Activated CD8-positive, alpha-beta memory T cell treated with anti-CD3 and anti-CD28 coated beads, Interleukin-2, amount 50 U/mL, for 24 hours (primary cell): ENCODE measurements around the gene GRIK3.

Experiments used
- DNase-seq: peaks from one replicate; pipeline ENCODE4 v3.0.0-alpha.2; 2020; ENCODE audit errors: extremely low read depth

GRIK3 gene

DNA sequence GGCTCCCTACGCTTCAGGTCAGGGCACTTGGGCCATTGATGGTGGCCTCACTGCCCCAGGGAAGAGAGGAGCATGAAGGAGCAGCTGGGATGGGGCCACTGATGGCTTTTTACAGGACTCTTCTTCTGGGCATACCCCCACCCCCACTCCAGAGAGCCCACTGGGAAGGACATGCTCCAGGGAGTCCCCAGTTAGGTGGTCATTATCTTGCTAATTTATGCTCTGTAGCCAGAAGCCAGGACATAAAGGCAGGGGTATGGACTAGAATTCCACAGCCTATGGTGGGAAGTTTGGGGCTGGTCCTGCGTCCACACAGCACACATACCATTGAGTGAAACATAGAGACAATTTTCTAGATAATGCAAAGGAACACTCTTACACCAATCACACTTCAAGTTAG lies 8.8 kb upstream of the GRIK3 start:
- no peak for DNase-seq

DNA sequence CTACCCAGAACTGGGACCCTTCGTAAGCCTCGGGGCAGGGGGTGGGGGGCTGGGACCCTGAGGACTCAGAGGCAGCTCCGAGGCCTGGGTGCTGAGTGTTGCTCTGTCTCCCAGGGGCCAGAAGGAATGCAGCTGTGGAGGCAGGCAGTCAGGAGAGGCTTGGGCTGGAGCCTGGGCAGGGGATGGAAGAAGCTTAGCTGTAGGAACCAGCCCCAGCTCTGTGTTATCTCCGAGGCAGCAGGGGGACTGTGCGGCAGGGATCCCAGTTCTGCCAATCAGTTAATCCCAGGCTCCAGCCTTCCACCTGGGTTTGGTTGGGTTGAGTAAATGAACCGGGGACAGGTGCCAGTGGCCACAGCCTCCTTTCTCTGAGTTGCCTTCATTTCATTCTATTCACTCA lies 8.2 kb upstream of the GRIK3 start:
- DNase-seq, result no peak

DNA sequence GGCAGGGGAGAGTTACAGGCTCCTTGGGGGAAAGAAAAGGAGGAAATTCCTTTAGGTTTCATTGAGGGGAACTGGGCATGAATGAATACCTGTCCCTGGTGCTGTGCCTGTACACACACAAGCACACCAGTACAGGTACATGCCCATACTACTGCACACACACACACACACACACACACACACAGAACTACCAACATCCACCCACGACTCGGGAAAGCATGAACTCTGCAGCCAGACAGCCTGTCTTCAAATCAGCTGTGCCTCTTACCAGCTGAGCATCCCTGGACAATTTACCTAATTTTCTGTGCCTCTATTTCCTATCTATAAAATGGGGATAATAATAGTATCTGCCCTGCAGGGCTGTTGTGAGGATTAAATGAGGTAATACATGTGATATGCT lies 7.2 kb upstream of the GRIK3 start:
- no peak for DNase-seq

DNA sequence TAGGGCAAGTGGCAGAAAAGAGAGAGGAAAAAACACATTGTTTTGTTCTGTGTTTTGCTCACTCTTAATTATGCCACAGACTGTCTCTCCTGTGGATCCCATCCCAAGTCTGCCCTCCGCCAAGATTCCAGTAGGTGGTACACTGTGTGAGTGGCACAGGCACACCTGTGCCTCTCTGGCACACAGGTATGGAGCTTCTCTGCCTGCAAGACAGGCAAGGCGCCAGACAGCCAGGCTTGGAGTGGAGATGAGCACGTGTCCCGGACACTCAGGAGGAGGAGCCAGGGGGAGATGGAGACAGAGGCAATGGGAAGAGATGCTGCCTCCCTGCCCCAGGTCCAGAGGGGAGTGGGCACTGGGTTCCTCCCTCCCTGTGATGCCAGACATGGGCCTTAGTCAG lies 6.5 kb upstream of the GRIK3 start:
- no peak for DNase-seq

DNA sequence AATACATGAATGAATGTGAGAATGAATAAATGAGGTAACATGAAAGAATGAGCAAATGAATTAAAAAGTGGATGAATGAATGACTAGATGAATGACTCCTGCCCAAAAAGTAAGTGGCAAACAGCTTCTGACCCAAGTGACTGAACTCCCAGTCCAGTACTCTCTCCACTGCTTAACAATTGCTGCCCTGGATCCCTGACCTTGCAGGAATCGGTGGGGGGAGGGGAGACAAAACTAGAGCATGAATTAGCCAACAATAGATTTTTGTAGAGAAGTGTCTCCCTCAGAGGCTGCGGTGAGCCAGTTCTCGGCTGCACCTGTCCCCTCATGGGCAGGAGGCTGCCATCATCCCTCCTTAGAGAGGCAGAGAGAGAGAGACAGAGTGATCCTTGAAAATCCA lies 5.9 kb upstream of the GRIK3 start:
- DNase-seq, result no peak

DNA sequence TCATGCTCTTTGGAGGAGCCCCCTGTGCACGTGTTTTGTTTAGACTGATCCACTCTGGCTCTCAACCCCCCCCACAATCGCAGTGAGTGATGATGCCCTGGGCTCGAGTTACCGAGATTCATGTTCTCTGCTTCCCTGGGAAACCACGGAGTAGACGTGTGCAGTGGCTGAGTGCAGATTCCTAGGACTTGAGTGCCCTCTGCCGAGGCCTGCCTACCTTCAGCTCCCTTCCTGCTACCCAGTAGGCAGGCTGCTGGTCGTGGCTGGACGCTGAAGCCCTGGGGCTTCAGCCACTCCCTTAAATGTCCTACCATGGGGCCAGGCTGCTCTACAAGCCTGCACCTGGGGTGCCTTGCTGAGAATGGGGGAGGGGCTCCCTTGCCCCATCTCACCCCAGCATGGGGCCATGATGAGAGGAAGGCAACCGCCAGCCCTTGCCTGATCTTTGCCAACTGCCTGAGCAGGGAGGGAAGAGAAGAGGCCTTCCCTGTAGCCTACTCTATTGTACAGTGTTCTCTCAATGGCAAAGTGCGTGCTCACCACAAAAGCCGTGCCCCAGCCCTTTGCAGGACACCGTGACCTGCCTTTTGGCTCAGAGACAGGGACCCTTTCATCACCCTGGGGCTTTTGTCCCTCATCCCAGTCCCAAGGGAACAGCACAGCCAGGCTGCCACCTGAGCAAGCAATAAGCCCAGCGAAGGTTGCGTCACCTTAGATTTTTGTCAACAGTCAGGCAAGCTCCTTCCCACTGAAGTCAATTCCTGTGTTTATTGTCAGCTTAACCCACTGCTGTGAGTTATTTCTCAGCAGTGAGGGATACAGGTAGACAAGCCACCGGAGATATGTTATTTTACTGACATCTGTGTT lies 4.1 kb upstream of the GRIK3 start:
- no peak for DNase-seq

DNA sequence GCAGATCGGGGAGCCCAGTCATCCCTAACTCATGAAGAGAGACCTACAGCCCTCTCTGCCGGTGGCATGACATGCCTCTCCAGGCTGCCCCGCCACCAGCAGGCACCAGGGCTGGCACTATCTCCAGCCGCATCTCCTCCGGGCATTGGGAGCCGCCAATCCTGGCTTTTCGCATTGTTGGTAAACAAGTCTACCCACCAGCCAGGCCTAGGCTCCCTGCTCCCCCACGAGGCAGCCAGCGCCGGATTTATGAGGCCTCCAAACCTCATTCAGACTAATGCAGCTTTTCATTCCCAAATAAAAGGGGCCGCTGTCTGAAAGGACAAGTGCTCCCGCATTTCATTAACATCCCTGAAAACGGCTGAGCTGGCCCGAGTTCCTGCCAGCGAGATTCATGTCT lies 3.4 kb upstream of the GRIK3 start:
- no peak for DNase-seq

DNA sequence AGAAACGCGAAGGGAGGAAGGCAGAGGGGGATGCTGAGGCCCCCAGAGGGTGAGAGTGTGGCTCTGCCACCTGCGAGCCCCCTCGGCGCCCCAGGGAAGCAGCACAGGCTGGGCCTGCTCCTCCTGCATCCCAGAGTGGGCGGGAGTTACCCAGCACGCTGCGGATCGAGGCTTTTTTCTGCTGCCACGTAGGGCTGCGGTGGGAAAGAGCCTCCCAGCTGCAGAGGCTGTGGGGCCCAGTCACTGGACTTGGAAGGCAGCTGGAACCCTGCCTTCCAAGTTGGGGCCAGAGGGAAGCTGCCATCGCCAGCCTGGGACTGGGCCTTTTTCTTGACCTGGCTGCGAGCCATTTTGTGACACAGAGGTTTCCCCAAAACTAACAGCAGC lies 2.3 kb upstream of the GRIK3 start:
- DNase-seq, result no peak

DNA sequence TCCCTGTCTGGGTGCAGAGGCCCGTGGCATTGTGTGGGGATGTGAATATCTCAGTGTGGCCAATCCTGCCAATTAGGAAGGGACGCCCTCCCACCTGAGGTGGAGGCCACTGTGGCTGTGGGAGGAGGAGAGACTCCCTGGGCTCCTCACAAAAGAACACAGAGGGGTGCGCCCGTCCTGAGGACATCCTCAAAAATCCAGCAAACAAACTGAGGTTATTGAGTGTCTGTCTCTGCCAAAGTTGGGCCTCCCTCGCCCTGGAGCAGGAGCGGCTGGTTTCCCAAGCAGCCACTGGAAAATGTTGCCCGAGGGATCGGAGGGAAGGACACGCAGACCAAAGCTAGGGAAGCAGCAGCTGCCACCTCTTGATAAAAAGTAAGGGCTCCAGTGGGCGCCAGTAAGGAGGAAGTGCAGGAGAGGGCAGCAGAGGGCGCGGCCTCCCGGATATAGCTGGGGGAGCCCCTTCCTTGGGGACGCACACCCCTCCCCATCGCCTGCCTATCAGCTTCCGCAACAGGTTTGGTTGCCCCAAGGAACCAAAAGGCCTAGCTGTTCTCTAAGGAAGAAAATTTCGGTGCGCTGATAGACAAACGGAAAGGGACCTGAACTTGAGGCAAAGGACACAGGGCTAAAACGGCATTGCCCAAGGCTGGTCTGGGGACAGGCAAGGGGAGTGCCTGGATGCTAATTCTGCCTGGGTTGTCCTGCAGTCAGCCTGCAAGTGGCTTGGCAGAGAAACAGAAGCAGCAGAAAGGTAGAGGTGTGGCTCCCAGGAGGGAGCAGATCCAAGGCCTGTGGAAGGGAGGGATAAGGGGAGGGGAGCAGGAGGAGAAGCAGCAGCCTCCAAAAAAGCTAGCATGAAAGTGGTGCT lies 1.7 kb upstream of the GRIK3 start:
- no peak for DNase-seq

DNA sequence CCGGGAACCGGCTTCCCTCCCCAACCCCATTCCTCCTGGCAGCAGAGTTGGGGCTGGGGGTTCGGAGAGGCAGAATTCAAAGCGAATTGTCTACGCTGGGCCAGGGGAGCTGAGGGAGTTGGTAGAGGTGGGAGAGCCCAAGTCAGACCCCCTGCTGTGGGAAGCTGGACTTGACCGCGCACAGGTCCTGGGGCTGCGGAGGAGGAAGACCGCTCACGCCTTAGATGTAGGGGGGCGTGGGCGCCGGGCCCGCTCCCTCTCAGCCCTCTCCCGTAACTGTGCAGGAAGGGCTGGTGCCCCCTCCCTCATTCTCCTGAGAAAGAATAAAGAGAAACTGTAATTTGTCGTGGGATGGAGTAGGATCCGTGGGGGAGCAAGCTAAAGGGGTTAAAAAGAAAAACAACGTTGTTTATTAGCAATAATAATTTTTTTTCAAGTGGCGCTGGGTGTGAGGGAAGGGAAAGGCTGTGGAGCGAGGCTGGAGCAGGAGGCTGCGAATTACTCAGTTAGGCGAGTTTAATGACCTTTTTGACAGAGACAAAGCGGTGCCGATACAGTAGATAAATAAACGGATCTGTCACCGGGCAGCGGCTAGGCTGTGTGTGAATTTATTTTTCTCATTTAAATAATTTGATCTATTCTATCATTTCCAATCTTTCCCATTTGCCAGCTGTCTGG lies 838 bp upstream of the GRIK3 start:
- DNase-seq, result no peak

DNA sequence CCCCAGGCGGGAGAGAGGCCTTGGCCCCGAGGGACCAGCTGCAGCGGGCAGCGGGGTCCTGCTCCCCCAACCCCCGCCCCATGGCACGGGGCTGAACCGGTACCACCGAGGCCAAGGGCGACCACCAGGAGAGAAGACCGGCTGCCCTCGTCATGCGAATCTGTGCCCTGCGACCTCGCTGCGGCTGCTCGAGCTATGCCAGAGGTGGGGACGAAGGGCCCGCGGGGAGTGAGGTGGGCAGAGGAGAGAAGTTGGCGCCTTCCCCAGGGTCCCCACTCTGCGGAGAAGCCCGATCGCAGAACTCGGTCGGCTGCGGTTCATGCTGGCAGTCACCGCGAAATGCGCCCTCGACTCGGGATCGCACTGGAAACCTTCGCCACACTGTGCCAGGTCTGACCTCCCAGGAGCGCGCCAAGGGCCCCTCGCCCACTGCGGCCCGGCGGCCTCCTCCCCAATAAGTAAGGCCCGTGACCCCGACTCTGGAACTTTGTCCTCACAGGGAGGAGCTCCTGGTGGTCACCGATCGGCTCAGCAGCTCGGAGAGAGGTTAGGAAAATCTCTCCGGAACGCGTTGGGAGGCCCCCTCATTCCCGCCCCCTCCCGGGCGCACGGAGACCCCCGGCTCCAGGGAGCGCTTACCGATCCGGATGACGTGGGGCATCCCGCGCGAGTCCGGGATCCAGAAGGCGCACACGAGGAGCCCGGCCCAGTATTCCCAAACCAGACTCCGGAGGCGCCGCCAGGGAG lies 787 bp downstream of the GRIK3 start:
- no peak for DNase-seq

DNA sequence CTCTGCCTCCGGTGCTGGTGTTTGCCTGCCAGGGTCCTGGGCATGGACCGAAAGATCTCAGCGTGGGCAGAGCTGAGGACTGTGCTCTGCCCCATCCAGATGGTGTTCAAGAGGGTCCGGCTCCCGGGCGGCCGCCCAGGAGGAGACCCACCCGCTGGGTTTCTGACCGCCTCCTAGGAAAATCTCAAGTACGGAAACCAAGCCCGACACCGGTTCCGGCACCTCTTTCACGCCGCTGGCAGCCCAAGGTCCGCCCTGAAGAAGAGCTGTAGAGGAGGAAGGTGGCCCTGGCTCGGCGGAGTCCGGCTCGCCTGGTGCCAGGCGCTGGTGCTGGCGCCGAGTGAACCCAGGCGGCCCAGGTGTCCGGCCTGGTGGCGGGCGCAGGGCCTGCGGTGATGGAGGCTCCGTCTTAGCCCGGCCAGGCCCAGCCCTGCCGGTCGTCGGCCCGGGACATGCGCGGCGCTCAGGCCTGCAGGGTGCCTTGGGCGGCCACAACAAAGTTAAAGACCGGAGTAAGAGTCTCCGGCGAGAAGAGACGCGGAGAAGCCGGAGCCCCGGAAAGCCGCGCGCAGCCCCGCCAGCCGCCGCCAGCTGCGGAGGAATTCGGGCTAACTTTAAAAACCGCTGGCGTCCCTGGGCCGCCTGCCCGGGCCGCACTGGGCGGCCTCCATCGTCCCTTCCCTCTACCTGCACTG lies 1.5 kb downstream of the GRIK3 start:
- no peak for DNase-seq

DNA sequence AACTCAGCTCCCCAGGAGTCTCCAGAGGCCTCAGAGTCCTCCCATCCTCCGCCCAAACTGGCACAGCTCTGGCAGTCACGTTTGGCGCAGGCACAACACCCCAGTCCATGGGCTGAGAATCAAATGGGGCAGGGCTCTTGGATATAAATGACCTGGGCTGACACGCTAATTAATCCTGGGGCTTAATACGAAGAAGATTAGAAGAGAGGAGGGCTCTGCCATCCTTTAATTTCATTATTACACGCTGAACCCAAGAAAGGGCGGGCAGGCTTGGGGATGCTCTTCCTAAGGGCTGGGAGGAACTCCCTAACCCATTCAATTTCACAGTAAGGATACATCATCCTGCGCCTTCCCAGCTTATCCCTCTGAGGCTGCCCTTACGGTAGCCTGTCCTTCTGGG lies 2.4 kb downstream of the GRIK3 start:
- no peak for DNase-seq

DNA sequence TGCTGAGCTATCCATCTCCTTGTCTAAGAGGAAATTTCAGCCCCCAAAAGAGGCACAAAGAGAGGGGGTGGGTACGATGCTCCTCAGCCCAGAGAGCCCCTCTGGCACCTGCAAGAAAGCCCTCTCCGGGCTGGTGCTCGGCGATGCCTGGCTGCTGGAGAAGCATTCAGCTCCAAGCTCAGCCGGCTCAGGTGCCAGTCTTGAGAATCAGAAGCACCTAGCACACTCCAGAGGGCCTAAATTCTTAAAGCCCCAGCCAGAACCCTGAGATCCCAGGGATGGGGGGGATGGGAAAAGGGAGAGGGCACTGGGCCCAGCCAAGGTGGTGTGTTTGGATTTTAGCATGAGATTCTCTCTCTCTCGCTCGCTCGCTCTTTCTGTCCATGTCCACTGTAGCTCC lies 2.9 kb downstream of the GRIK3 start:
- DNase-seq, result no peak

DNA sequence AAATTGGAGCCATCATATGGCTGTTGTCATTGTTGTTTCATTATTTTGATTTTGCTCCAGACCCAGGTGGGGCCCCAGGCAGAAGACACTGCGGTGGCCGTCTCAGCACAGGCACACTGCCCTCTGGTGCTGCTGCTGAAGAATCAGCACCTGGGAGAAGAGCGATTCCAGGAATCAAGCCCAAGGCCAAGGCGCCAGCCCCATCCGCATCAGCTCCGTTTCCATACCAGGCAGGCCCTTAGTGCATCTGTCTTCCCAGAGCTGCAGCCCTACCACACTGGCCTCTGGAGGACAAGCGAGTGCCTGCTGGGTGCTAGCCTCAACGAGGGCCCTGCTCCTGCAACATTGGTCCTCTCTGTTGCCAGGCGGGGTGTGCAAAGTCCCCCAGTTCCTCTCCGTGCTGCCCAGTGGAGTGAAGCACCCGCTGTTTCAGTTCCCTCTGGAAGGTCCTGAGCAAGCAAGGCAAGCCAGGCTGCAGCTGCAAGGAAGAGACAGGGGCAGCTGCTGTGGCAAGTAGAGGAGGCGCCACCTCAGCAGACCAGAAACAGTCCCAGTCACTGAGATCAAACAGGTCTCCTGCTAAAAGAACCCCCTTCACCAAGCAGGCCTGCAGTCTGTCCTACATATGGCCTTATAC lies 5.2 kb downstream of the GRIK3 start:
- DNase-seq, result no peak

DNA sequence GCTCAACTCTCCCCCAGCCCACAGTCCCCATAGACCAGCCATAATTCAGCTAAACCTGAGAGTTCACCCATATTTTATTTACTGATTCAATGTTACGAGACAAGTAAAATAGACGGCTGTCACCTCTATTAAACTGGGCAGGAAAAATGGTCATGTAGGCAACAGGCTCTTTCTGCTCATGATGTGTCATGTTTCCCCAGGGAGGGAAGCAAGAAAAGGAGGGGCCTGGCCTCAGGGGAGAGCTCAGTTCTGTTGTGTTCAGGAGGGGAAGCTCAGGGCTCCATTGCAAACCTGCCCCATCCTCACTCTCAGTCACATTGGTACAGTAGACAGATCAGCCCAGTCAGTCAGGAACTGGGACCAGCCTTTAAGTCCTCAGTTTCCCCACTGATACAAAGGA lies 12.8 kb downstream of the GRIK3 start:
- DNase-seq, result no peak

DNA sequence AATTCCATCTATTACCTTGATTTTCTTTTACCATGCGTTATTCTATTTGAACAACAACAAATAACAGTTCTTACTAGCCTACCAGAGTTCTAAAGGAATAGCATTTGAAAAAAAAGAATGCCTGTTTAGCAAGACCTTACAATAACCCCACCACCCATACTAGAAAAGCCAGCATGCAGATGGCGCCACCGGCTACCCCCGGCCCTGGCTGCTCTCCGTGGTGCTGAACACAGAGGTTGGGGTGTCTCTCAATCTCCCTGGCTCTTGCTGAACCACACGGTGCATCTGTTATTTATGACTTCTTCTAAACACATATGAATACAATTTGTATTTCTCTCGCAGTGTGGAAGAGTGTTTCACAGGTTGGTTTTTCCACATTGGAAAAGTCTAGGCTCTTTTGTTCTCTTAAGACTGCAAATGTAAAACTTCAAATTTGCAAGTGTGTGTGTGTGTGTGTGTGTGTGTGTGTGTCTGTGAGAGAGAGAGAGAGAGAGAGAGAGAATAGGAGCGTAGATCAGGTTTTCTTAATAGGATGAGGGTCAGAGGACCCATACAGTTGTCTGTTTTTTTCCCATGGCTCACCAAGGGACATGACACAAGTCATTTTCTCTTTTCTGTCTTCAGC lies 13.6 kb downstream of the GRIK3 start:
- DNase-seq, result no peak

DNA sequence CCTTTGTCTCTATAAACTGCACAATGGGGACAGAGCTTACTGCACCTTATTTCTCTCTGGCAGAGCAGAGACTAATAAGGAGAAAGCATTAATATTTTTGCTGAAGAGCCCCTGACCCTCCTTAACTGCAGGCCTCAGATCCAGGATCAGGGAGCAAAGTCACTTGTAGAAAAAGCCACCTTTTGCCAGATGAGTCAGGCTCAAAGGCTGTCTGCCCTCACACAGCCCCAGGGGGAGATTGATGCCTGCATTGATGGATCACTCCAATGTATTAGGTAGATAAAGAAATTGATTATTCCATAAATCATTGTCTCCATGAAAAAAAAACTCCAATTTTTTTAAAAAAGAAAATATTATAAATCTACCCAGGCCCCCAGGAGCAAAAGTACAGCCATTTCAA lies 15.8 kb downstream of the GRIK3 start:
- no peak for DNase-seq

DNA sequence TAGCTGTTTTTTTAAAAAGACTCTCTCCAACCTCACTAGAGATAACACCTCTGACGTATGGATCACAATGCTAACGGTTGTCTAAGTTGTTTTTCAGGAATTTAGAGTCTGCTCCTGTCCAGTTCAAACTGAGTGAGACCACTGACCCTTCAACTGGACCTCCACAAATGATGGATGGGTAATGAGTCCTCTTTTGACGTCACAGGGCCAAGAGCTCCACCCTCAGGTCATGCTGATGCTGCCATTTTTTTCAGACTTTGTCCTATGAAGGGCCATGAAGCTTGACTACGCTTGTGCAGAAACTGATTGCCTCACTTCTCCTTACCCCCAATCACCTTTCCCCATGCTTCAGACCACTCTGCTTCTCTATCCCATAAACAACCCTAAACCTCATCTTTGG lies 16.6 kb downstream of the GRIK3 start:
- no peak for DNase-seq

DNA sequence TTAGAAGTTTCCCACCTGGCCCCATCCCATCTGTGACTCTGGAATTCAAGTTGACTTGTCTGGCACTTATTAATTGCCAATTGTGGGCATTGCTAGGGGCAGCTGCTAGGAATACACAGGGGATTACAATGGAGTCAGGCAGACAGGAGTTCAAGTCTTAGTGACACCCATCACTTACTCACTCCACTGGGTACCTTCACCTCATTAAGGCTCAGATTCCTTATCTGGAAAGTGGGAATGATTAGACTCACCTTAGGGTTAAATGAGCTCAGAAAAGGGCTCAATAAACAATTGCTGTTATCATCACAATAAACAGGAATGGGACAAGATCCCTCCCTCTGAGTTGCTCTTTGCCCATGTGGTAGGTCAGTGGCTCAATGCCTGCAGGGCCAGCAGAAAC lies 18.2 kb downstream of the GRIK3 start:
- DNase-seq, result no peak
